Globus pallidus (tissue), 1 donor: Measurements from ENCODE around the gene UQCRH.

Experiments
- DNase-seq: peaks from one replicate; pipeline ENCODE4 v3.0.0-alpha.2; 2015; ENCODE audit warnings: low spot score

The UQCRH gene

GRCh38 chr1:46303038-46303871, at the start of gene UQCRH, which contains the start of gene LRRC41:
TSS of gene UQCRH (plus strand) at chr1:46303698. CDS start at chr1:46303767, 69 bp downstream.
TSS of gene LRRC41 (minus strand) at chr1:46303616. CDS start at chr1:46303322, 294 bp downstream.
- peak; percentile 97 for DNase-seq

GRCh38 chr1:46254668-46255067, 48.8 kb upstream of the UQCRH start:
- no peak for DNase-seq

GRCh38 chr1:46256523-46256922, 47.0 kb upstream of the UQCRH start:
- DNase-seq = no peak

- no peak for DNase-seq
Measured at GRCh38 chr1:46262508-46262907, 41.0 kb upstream of the UQCRH start.

GRCh38 chr1:46263146-46263545, 40.4 kb upstream of the UQCRH start:
- no peak for DNase-seq

- DNase-seq = no peak
Measured at GRCh38 chr1:46268578-46268977, 34.9 kb upstream of the UQCRH start.

- DNase-seq = no peak
Measured at GRCh38 chr1:46274225-46275029, 29.1 kb upstream of the UQCRH start.

- no peak for DNase-seq
Measured at GRCh38 chr1:46275030-46275337, 28.5 kb upstream of the UQCRH start.

GRCh38 chr1:46277658-46278373, 25.7 kb upstream of the UQCRH start:
- no peak for DNase-seq

GRCh38 chr1:46278807-46279206, 24.7 kb upstream of the UQCRH start:
- no peak for DNase-seq

- DNase-seq = no peak
Measured at GRCh38 chr1:46280092-46280491, 23.4 kb upstream of the UQCRH start.

GRCh38 chr1:46281021-46281420, 22.5 kb upstream of the UQCRH start:
- DNase-seq = no peak

GRCh38 chr1:46284058-46284457, 19.4 kb upstream of the UQCRH start:
- no peak for DNase-seq

- DNase-seq = no peak
Measured at GRCh38 chr1:46284597-46285564, 18.6 kb upstream of the UQCRH start.

- no peak for DNase-seq
Measured at GRCh38 chr1:46285730-46286477, 17.6 kb upstream of the UQCRH start.

GRCh38 chr1:46288485-46289133, 14.9 kb upstream of the UQCRH start:
- no peak for DNase-seq

GRCh38 chr1:46289134-46289494, 14.4 kb upstream of the UQCRH start:
- no peak for DNase-seq

- DNase-seq = no peak
Measured at GRCh38 chr1:46289976-46290375, 13.5 kb upstream of the UQCRH start.

GRCh38 chr1:46295306-46295705, 8.2 kb upstream of the UQCRH start:
- no peak for DNase-seq

GRCh38 chr1:46298387-46298786, 5.1 kb upstream of the UQCRH start:
- DNase-seq = no peak
